Rectal smooth muscle tissue (tissue), 1 donor: Measurements from ENCODE around the gene CLCNKB.

Experiments
- H3K27ac ChIP-seq: one replicate; pipeline ENCODE4 v1.7.0; 2013; ENCODE audit warnings: low read depth, low read length, inconsistent platforms
- H3K27me3 ChIP-seq: one replicate; pipeline ENCODE4 v1.7.0; 2013; ENCODE audit warnings: low read length; ENCODE audit not compliant: control insufficient read depth, insufficient read depth
- H3K36me3 ChIP-seq: one replicate; pipeline ENCODE4 v1.7.0; 2013; ENCODE audit warnings: low read length; ENCODE audit not compliant: control insufficient read depth, insufficient read depth
- H3K4me1 ChIP-seq: one replicate; pipeline ENCODE4 v1.7.0; 2013; ENCODE audit warnings: low read length; ENCODE audit not compliant: control insufficient read depth, insufficient read depth
- H3K4me3 ChIP-seq: one replicate; pipeline ENCODE4 v1.7.0; 2013; ENCODE audit warnings: low read length
- H3K9ac ChIP-seq: one replicate; pipeline ENCODE4 v1.7.0; 2013; ENCODE audit warnings: low read length

CLCNKB gene

GRCh38 chr1:16091296-16091695 is 47.7 kb downstream of the CLCNKB start:
- H3K4me1 ChIP-seq: no peaks in the 10 kb centered on the region
- H3K36me3 ChIP-seq: no peaks in the 10 kb centered on the region
- no peak overlapping the region for H3K27ac ChIP-seq
- no peaks in the 10 kb centered on the region for H3K27me3 ChIP-seq
- H3K4me3 ChIP-seq: no peak overlapping the region
- no peak overlapping the region for H3K9ac ChIP-seq

DNA sequence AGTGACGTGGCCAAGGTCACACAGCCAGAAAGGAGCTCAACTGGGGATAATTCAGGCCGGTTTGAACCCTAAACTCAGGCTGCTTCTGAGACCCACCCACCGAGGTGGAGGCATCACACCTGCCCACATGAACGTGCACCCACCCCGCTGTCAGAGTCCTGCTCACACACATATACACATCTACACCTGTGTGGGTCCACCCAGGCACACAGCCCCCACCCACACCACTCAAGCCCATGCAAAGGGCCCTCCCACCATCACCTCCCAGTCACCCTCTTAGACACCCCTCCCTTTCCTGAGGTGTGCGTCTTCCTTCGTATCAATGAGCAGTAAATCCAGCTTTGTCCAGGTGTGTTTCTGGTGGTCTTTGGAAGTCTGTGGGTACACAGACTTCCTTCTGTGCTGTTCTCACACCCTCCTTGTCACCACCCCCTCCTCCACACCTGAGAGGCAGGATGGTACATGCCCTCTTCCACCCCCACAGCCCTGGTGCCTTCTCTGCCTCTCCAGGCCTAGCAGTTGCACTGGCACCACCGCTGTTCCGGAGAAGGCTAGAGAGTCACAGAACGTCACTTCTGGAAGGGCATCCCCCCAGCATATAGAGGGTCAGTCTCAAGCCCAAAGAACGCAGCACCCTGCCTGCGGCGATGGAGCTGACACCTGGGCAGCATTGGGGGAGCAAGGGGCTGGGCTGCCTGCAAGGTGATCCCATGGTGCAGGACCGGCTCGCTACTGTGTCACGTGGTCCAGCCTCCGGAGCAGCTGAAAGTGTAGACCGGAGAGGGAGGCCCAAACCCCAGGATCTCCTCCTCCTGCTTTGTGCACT is 48.7 kb downstream of the CLCNKB start:
- Histone ChIP-seq H3K27ac (no peak overlapping the region), H3K4me3 (no peak overlapping the region), H3K4me1 (no peaks in the 10 kb centered on the region), H3K36me3 (no peaks in the 10 kb centered on the region), H3K27me3 (no peaks in the 10 kb centered on the region), H3K9ac (no peak overlapping the region)

- H3K4me3 ChIP-seq: no peak overlapping the region
- no peaks in the 10 kb centered on the region for H3K4me1 ChIP-seq
- no peak overlapping the region for H3K9ac ChIP-seq
- H3K27ac ChIP-seq: no peak overlapping the region
- no peaks in the 10 kb centered on the region for H3K36me3 ChIP-seq
- no peaks in the 10 kb centered on the region for H3K27me3 ChIP-seq
These were observed 49.4 kb downstream of the CLCNKB start for GRCh38 chr1:16092923-16093511.

- no peak overlapping the region for H3K9ac ChIP-seq
These were observed 50.0 kb downstream of the CLCNKB start for GRCh38 chr1:16093611-16094010.

DNA sequence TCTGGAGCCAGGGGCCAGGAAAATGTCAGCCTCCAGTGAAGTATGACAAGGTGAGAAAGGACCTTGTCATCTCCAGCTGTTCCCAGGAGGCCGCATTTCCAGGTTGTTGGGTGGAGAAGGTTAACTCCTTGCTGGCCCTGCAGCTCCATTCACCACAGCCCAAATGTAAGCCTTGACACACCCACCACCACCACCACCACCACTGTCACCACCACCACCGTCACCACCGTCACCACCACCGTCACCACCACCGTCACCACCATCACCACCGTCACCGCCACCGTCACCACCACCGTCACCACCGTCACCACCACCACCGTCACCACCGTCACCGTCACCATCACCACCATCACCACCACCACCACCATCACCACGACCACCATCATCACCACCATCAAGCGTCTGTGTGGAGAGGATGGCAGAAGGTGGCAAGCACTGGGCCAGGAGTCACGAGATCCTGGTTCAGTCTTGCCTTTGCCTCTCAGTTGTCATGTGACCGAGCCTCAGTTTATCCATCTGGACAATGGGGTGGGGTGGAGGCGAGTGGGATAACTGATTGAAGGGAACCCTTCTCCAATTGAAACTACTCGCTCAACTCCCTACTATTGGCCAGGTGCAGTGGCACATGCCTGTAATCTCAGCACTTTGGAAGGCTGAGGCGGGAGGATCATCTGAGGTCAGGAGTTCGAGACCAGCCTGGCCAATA is 51.0 kb downstream of the CLCNKB start:
- Histone ChIP-seq H3K27ac (no peak overlapping the region), H3K36me3 (no peaks in the 10 kb centered on the region), H3K9ac (no peak overlapping the region), H3K4me1 (no peaks in the 10 kb centered on the region), H3K27me3 (no peaks in the 10 kb centered on the region), H3K4me3 (no peak overlapping the region)

More at GRCh38 chr1:16093611-16094010, 50.0 kb downstream of the CLCNKB start:
- Histone ChIP-seq H3K36me3 (no peaks in the 10 kb centered on the region), H3K27me3 (no peaks in the 10 kb centered on the region), H3K4me1 (no peaks in the 10 kb centered on the region), H3K4me3 (no peak overlapping the region), H3K27ac (no peak overlapping the region)

- Histone ChIP-seq H3K9ac (no peak overlapping the region), H3K4me3 (no peak overlapping the region), H3K27ac (no peak overlapping the region), H3K27me3 (no peaks in the 10 kb centered on the region), H3K4me1 (no peaks in the 10 kb centered on the region), H3K36me3 (no peaks in the 10 kb centered on the region)
These were observed 51.9 kb downstream of the CLCNKB start for GRCh38 chr1:16095447-16095846.

GRCh38 chr1:16099412-16099811 is 55.8 kb downstream of the CLCNKB start:
- Histone ChIP-seq H3K4me3 (no peak overlapping the region), H3K4me1 (no peaks in the 10 kb centered on the region), H3K27ac (no peak overlapping the region), H3K36me3 (no peaks in the 10 kb centered on the region), H3K9ac (no peak overlapping the region), H3K27me3 (no peaks in the 10 kb centered on the region)

DNA sequence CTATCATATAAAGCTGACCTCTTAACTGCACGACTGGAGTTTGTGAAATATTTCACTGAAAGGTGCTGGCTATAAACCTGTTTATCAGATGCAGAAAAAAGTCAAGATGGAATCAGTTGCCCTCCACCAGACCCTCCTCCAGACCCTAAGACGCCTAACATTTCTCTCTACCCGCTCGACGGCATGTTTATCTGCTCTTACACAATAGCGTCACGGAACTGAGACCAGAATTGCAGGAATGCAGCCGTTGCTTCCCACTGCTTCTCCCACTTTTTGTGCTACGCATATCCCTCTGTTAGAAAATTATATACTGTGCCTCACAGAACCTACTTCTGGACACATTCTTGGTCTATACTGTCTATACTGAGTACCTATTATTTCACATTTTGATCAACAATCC is 58.0 kb downstream of the CLCNKB start:
- H3K27ac ChIP-seq: no peak overlapping the region
- no peaks in the 10 kb centered on the region for H3K36me3 ChIP-seq
- H3K4me3 ChIP-seq: no peak overlapping the region
- H3K9ac ChIP-seq: no peak overlapping the region
- no peaks in the 10 kb centered on the region for H3K4me1 ChIP-seq
- H3K27me3 ChIP-seq: no peaks in the 10 kb centered on the region
